ENCODE results near the gene USP48. TPM values are rescaled to one million over a fixed set of nuclear protein-coding genes. Genes with fewer than 3 reads are reported as not detected.

Gene USP48
- total and polyA plus RNA-seq, 2 of the 13 experiments (the other 11 are each of a cell fraction or from before 2014, with no cell fraction given): 30.4 to 30.7 TPM

DNA sequence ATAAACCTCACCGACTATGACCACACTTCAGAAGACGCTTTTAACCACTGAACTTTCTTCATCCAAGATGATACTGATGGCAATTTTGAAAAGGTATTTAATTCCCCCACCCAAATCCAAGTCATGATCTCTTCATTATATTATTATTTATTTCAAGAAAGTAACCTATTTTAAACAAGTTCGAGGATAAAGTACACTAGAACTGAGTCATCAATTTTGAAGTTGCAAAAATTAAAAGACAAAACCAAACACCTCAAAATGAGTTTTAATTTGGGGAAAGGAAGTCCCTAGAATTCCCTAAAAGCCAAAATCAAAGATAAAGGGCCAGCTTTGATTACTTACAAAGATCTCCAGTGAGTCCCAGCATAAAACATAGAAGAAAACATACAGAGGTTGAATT, 58.4 kb downstream of the USP48 start:
- no peak for ATAC-seq
- Histone ChIP-seq H3K79me2 (ENCODE audit: insufficient read depth, low read length) (no peaks in the 10 kb centered on the region), H2AFZ (ENCODE audit: low read length) (no peak overlapping the region), H3K27me3 (ENCODE audit: control insufficient read depth in 1 of 2, insufficient read depth in 2 of 2, low read length in 2 of 2) (no peaks in the 10 kb centered on the region), H3K9ac (ENCODE audit: insufficient read depth, low read depth, low read length) (no peak overlapping the region), H3K4me3 (replicated peaks in 1 of 3; ENCODE audit: insufficient read depth in 1 of 3, low read depth in 2 of 3, low read length in 3 of 3) (no peak overlapping the region), H3K9me3 (ENCODE audit: low read length) (no peaks in the 10 kb centered on the region), H3K36me3 (replicated peaks in 1 of 2; ENCODE audit: control insufficient read depth in 1 of 2, insufficient read depth in 2 of 2, low read length in 2 of 2) (peaks cover 8 to 49% of the 10 kb centered on the region in 2 experiments), H3K4me1 (ENCODE audit: insufficient read depth, low read length) (no peaks in the 10 kb centered on the region), H3K27ac (ENCODE audit: extremely low read length, insufficient read depth, low read length) (no peak overlapping the region), H4K20me1 (ENCODE audit: insufficient read depth, low read length) (no peaks in the 10 kb centered on the region), H3K4me2 (ENCODE audit: low read depth, low read length) (no peak overlapping the region)
- TF ChIP-seq ZNF772 (CRISPR knock-in tag; IDR thresholded peaks at IDR 0.05): no peak
- TF ChIP-seq MAFK (conservative IDR thresholded peaks at IDR 0.05 in 1 of 2, IDR thresholded peaks at IDR 0.05 in 1 of 2; ENCODE audit: low read length in 2 of 2): peak; percentile 25 to 63; a peak in 2 of 4 replicates
- 0 out of 2 replicates have a peak, but pooled peaks have one; percentile 25 for TF ChIP-seq MAFF (IDR thresholded peaks at IDR 0.05; ENCODE audit: low read depth, low read length)
- ChIA-PET CTCF (ENCODE audit: low intra/inter-chr PET ratio, low total read pairs) (no interaction called here), POLR2A (no interaction called here)
- no TSS peak for BruUV-seq (replicated peaks)
- no peak for FAIRE-seq
- intact Hi-C loops (cut with micrococcal nuclease; ENCODE audit: unreplicated experiment) (no loop called here), in situ Hi-C loops (cut with HindIII; ENCODE audit: extremely low pct_ligation_motif_present, low pct_unique_long_range_greater_than_20kb) (no loop called here)
- no peak for DNase-seq (ENCODE audit: low spot score)
- over 99% methylated on average over 3 of the region's 3 CpGs for WGBS (ENCODE audit: low lambda C conversion rate)

DNA sequence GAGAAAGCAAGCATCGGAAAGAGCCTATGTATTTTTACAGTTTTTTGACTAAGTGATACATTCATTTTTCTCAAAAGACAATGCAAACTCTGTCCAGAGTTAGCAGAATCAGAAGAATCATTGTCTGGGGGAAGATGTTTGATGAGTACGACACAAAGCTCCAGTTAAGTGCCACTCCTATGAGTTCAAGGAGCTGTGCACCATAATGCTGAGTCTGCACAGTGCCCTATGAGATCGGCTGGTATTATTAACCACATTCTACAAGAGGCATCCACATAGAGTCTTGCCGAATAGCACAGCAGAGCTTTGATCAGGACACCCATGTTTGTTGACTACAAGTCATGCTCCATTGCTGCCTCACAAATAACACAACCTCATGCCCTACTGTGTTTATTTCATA, 58.9 kb downstream of the USP48 start:
- no peaks in the 10 kb centered on the region for H3K27me3 ChIP-seq (ENCODE audit: control insufficient read depth in 1 of 2, insufficient read depth in 2 of 2, low read length in 2 of 2)
- ATAC-seq (no peak), DNase-seq (ENCODE audit: low spot score) (no peak), FAIRE-seq (no peak)
- no peaks in the 10 kb centered on the region for H3K79me2 ChIP-seq (ENCODE audit: insufficient read depth, low read length)
- H3K4me1 ChIP-seq (ENCODE audit: insufficient read depth, low read length): no peaks in the 10 kb centered on the region
- no peak overlapping the region for H2AFZ ChIP-seq (ENCODE audit: low read length)
- peak; percentile 43 to 71; a peak in 3 of 4 replicates for TF ChIP-seq MAFK (conservative IDR thresholded peaks at IDR 0.05 in 1 of 2, IDR thresholded peaks at IDR 0.05 in 1 of 2; ENCODE audit: low read length in 2 of 2)
- TF ChIP-seq, protein P1, sequence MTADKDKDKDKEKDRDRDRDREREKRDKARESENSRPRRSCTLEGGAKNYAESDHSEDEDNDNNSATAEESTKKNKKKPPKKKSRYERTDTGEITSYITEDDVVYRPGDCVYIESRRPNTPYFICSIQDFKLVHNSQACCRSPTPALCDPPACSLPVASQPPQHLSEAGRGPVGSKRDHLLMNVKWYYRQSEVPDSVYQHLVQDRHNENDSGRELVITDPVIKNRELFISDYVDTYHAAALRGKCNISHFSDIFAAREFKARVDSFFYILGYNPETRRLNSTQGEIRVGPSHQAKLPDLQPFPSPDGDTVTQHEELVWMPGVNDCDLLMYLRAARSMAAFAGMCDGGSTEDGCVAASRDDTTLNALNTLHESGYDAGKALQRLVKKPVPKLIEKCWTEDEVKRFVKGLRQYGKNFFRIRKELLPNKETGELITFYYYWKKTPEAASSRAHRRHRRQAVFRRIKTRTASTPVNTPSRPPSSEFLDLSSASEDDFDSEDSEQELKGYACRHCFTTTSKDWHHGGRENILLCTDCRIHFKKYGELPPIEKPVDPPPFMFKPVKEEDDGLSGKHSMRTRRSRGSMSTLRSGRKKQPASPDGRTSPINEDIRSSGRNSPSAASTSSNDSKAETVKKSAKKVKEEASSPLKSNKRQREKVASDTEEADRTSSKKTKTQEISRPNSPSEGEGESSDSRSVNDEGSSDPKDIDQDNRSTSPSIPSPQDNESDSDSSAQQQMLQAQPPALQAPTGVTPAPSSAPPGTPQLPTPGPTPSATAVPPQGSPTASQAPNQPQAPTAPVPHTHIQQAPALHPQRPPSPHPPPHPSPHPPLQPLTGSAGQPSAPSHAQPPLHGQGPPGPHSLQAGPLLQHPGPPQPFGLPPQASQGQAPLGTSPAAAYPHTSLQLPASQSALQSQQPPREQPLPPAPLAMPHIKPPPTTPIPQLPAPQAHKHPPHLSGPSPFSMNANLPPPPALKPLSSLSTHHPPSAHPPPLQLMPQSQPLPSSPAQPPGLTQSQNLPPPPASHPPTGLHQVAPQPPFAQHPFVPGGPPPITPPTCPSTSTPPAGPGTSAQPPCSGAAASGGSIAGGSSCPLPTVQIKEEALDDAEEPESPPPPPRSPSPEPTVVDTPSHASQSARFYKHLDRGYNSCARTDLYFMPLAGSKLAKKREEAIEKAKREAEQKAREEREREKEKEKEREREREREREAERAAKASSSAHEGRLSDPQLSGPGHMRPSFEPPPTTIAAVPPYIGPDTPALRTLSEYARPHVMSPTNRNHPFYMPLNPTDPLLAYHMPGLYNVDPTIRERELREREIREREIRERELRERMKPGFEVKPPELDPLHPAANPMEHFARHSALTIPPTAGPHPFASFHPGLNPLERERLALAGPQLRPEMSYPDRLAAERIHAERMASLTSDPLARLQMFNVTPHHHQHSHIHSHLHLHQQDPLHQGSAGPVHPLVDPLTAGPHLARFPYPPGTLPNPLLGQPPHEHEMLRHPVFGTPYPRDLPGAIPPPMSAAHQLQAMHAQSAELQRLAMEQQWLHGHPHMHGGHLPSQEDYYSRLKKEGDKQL (CRISPR knock-in tag; IDR thresholded peaks at IDR 0.05; ENCODE audit: low read depth): no peak
- H3K27ac ChIP-seq (ENCODE audit: extremely low read length, insufficient read depth, low read length): no peak overlapping the region
- H3K4me2 ChIP-seq (ENCODE audit: low read depth, low read length): no peak overlapping the region
- no peaks in the 10 kb centered on the region for H3K9me3 ChIP-seq (ENCODE audit: low read length)
- H3K9ac ChIP-seq (ENCODE audit: insufficient read depth, low read depth, low read length): no peak overlapping the region
- no TSS peak for BruUV-seq (replicated peaks)
- 96% methylated on average over 4 of the region's 4 CpGs for WGBS (ENCODE audit: low lambda C conversion rate)
- ChIA-PET CTCF (ENCODE audit: low intra/inter-chr PET ratio, low total read pairs) (no interaction called here), POLR2A (no interaction called here)
- no peaks in the 10 kb centered on the region for H4K20me1 ChIP-seq (ENCODE audit: insufficient read depth, low read length)
- H3K36me3 ChIP-seq (replicated peaks in 1 of 2; ENCODE audit: control insufficient read depth in 1 of 2, insufficient read depth in 2 of 2, low read length in 2 of 2): peaks cover 8 to 49% of the 10 kb centered on the region in 2 experiments
- in situ Hi-C loops (cut with HindIII; ENCODE audit: extremely low pct_ligation_motif_present, low pct_unique_long_range_greater_than_20kb): no loop called here
- H3K4me3 ChIP-seq (replicated peaks in 1 of 3; ENCODE audit: insufficient read depth in 1 of 3, low read depth in 2 of 3, low read length in 3 of 3): no peak overlapping the region
- intact Hi-C loops (cut with micrococcal nuclease; ENCODE audit: unreplicated experiment): no loop called here
